ENCODE results near the gene MLN. TPM values are rescaled to one million over a fixed set of nuclear protein-coding genes. Genes with fewer than 3 reads are reported as not detected.
A peak's percentile ranks its signal among the peaks of the same experiment; 100 is the strongest.

The MLN gene
- polyA plus RNA-seq, 1 of the 3 experiments (the other 2 are of a cell fraction), result not detected

- TF ChIP-seq CHD2 (IDR thresholded peaks at IDR 0.05; ENCODE audit: low read length, partially characterized antibody), result no peak
- no peak for TF ChIP-seq YY1 (IDR thresholded peaks at IDR 0.05; ENCODE audit: low read depth)
- TF ChIP-seq POLR2AphosphoS5 (IDR thresholded peaks at IDR 0.05; ENCODE audit: low read depth, low read length), result peak; percentile 62; the same call in 1 of the 2 replicates
- TF ChIP-seq, protein P1, sequence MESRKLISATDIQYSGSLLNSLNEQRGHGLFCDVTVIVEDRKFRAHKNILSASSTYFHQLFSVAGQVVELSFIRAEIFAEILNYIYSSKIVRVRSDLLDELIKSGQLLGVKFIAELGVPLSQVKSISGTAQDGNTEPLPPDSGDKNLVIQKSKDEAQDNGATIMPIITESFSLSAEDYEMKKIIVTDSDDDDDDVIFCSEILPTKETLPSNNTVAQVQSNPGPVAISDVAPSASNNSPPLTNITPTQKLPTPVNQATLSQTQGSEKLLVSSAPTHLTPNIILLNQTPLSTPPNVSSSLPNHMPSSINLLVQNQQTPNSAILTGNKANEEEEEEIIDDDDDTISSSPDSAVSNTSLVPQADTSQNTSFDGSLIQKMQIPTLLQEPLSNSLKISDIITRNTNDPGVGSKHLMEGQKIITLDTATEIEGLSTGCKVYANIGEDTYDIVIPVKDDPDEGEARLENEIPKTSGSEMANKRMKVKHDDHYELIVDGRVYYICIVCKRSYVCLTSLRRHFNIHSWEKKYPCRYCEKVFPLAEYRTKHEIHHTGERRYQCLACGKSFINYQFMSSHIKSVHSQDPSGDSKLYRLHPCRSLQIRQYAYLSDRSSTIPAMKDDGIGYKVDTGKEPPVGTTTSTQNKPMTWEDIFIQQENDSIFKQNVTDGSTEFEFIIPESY (IDR thresholded peaks at IDR 0.05; ENCODE audit: borderline replicate concordance, low read depth), result no peak
- TF ChIP-seq FOXJ3 (CRISPR knock-in tag; IDR thresholded peaks at IDR 0.05), result no peak
- no peak for TF ChIP-seq NRF1 (IDR thresholded peaks at IDR 0.05; ENCODE audit: low read depth, low read length)
- TF ChIP-seq EZH2phosphoT487 (IDR thresholded peaks at IDR 0.05; ENCODE audit: borderline replicate concordance, low read depth), result no peak
- TF ChIP-seq GABPA (IDR thresholded peaks at IDR 0.05; ENCODE audit: low read depth), result peak; percentile 71
- peak; percentile 96 for TF ChIP-seq JUND (IDR thresholded peaks at IDR 0.05)
- 0 out of 2 replicates have a peak, but pooled peaks have one; percentile 30 for TF ChIP-seq FOXM1 (IDR thresholded peaks at IDR 0.05; ENCODE audit: low read depth)
- TF ChIP-seq EP300 (IDR thresholded peaks at IDR 0.05; ENCODE audit: borderline replicate concordance in 1 of 2, low read depth in 1 of 2, low read length in 1 of 2), result peak in 1 of 2 experiments; percentile 79; a peak in 1 of 4 replicates
Observed at GRCh38 chr6:33840048-33840926, 36.5 kb upstream of the MLN start (continued).

- TF ChIP-seq, protein P1 (IDR thresholded peaks at IDR 0.05; ENCODE audit: borderline replicate concordance, low read depth), result no peak
- TF ChIP-seq SMC3 (IDR thresholded peaks at IDR 0.05; ENCODE audit: low read depth, low read length), result no peak
- TF ChIP-seq RCOR1 (IDR thresholded peaks at IDR 0.05; ENCODE audit: low read length), result no peak
- TF ChIP-seq NRF1 (IDR thresholded peaks at IDR 0.05; ENCODE audit: low read depth, low read length), result no peak
- Histone ChIP-seq H3K9ac (peak overlapping the region; percentile 14; the same call in 1 of the 2 replicates), H3K4me1 (ENCODE audit: control insufficient read depth in 1 of 2, insufficient read depth in 2 of 2, low read depth in 1 of 2, low read length in 1 of 2) (peaks cover 28 to 34% of the 10 kb centered on the region in 2 experiments; a peak in 3 of 4 replicates), H2AFZ (ENCODE audit: low read depth) (peak overlapping the region; percentile 62), H3K4me3 (ENCODE audit: low read depth in 2 of 2, low read length in 1 of 2) (no peak overlapping the region), H3K9me3 (no peaks in the 10 kb centered on the region), H3K27ac (ENCODE audit: low read depth in 2 of 2, low read length in 1 of 2) (peak overlapping the region; percentile 24 to 84; a peak in 3 of 4 replicates), H3K4me2 (peak overlapping the region; percentile 62), H3K27me3 (ENCODE audit: insufficient read depth) (no peaks in the 10 kb centered on the region), H3K9me2 (no peaks in the 10 kb centered on the region), H3F3A (replicated peaks; ENCODE audit: insufficient read depth) (peaks cover 11% of the 10 kb centered on the region), H3K36me3 (replicated peaks in 1 of 2; ENCODE audit: control insufficient read depth in 1 of 2, insufficient read depth in 2 of 2, low read length in 1 of 2) (no peaks in the 10 kb centered on the region), H3K79me2 (ENCODE audit: insufficient read depth) (no peaks in the 10 kb centered on the region), H4K20me1 (ENCODE audit: insufficient read depth) (no peaks in the 10 kb centered on the region)
- ChIA-PET CTCF (interaction anchor here (0.9 to 2.0 kb wide), 6 partner anchors 11 to 315 kb away, joined by 3 to 13 read pairs (median 3); partner anchors contain the start of gene UQCC2), POLR2A (interaction anchor here (1.1 kb wide), 1 partner anchor 51 kb away, joined by 3 read pairs; no protein-coding TSS in a partner anchor)
- WGBS (ENCODE audit: low lambda C conversion rate), result 73% methylated on average over 11 of the region's 11 CpGs
- DNase-seq, result no peak
Observed at GRCh38 chr6:33839399-33840047, 35.7 kb upstream of the MLN start.

Data from SK-N-SH (cell line).